ENCODE measurements around the gene LDAH.

LDAH gene

GRCh38 chr2:20781656-20782265 lies 41.1 kb downstream of the LDAH start:
- Histone ChIP-seq H3K4me1 (ENCODE audit: insufficient read depth, insufficient read length) (no peaks in the 10 kb centered on the region), H3K4me3 (ENCODE audit: insufficient read length, low read depth) (no peak overlapping the region), H3K9me3 (ENCODE audit: insufficient read depth, low read length) (no peaks in the 10 kb centered on the region), H3K36me3 (ENCODE audit: insufficient read depth, insufficient read length, low read length) (peaks cover 10% of the 10 kb centered on the region), H3K27me3 (ENCODE audit: insufficient read depth, insufficient read length) (no peaks in the 10 kb centered on the region), H3K9ac (ENCODE audit: insufficient read length, low read depth) (no peak overlapping the region)
- DNase-seq (ENCODE audit: low read depth, low spot score): peak; percentile 22
- no peak for TF ChIP-seq SUZ12 (IDR thresholded peaks at IDR 0.05; ENCODE audit: extremely low read depth, insufficient read depth, insufficient read length)
- TF ChIP-seq YY1 (IDR thresholded peaks at IDR 0.05; ENCODE audit: insufficient read depth, insufficient read length): no peak
- no peak for TF ChIP-seq ZNF274 (IDR thresholded peaks at IDR 0.05; ENCODE audit: low read depth, low read length)

GRCh38 chr2:20771299-20771698 lies 51.6 kb downstream of the LDAH start:
- no peak overlapping the region for H3K4me3 ChIP-seq (ENCODE audit: insufficient read length, low read depth)
- DNase-seq (ENCODE audit: low read depth, low spot score): no peak
- peaks cover 31% of the 10 kb centered on the region for H3K36me3 ChIP-seq (ENCODE audit: insufficient read depth, insufficient read length, low read length)
- no peaks in the 10 kb centered on the region for H3K9me3 ChIP-seq (ENCODE audit: insufficient read depth, low read length)
- no peak overlapping the region for H3K9ac ChIP-seq (ENCODE audit: insufficient read length, low read depth)
- H3K27me3 ChIP-seq (ENCODE audit: insufficient read depth, insufficient read length): no peaks in the 10 kb centered on the region
- H3K4me1 ChIP-seq (ENCODE audit: insufficient read depth, insufficient read length): no peaks in the 10 kb centered on the region
- TF ChIP-seq YY1 (IDR thresholded peaks at IDR 0.05; ENCODE audit: insufficient read depth, insufficient read length): no peak
- TF ChIP-seq ZNF274 (IDR thresholded peaks at IDR 0.05; ENCODE audit: low read depth, low read length): no peak
- no peak for TF ChIP-seq SUZ12 (IDR thresholded peaks at IDR 0.05; ENCODE audit: extremely low read depth, insufficient read depth, insufficient read length)

GRCh38 chr2:20766798-20767644 lies 55.9 kb downstream of the LDAH start:
- no peaks in the 10 kb centered on the region for H3K27me3 ChIP-seq (ENCODE audit: insufficient read depth, insufficient read length)
- peaks cover 20% of the 10 kb centered on the region for H3K36me3 ChIP-seq (ENCODE audit: insufficient read depth, insufficient read length, low read length)
- DNase-seq (ENCODE audit: low read depth, low spot score): no peak
- H3K9ac ChIP-seq (ENCODE audit: insufficient read length, low read depth): no peak overlapping the region
- no peak overlapping the region for H3K4me3 ChIP-seq (ENCODE audit: insufficient read length, low read depth)
- no peaks in the 10 kb centered on the region for H3K9me3 ChIP-seq (ENCODE audit: insufficient read depth, low read length)
- no peak for TF ChIP-seq YY1 (IDR thresholded peaks at IDR 0.05; ENCODE audit: insufficient read depth, insufficient read length)
- no peak for TF ChIP-seq SUZ12 (IDR thresholded peaks at IDR 0.05; ENCODE audit: extremely low read depth, insufficient read depth, insufficient read length)
- no peak for TF ChIP-seq ZNF274 (IDR thresholded peaks at IDR 0.05; ENCODE audit: low read depth, low read length)
- no peaks in the 10 kb centered on the region for H3K4me1 ChIP-seq (ENCODE audit: insufficient read depth, insufficient read length)

- no peaks in the 10 kb centered on the region for H3K27me3 ChIP-seq (ENCODE audit: insufficient read depth, insufficient read length)
- peaks cover 22% of the 10 kb centered on the region for H3K36me3 ChIP-seq (ENCODE audit: insufficient read depth, insufficient read length, low read length)
- no peak overlapping the region for H3K9ac ChIP-seq (ENCODE audit: insufficient read length, low read depth)
- H3K4me1 ChIP-seq (ENCODE audit: insufficient read depth, insufficient read length): no peaks in the 10 kb centered on the region
- DNase-seq (ENCODE audit: low read depth, low spot score): no peak
- H3K4me3 ChIP-seq (ENCODE audit: insufficient read length, low read depth): no peak overlapping the region
- no peak for TF ChIP-seq SUZ12 (IDR thresholded peaks at IDR 0.05; ENCODE audit: extremely low read depth, insufficient read depth, insufficient read length)
- TF ChIP-seq YY1 (IDR thresholded peaks at IDR 0.05; ENCODE audit: insufficient read depth, insufficient read length): no peak
- TF ChIP-seq ZNF274 (IDR thresholded peaks at IDR 0.05; ENCODE audit: low read depth, low read length): no peak
- H3K9me3 ChIP-seq (ENCODE audit: insufficient read depth, low read length): no peaks in the 10 kb centered on the region
Observed at GRCh38 chr2:20766213-20766612, 56.7 kb downstream of the LDAH start.

- Histone ChIP-seq H3K36me3 (ENCODE audit: insufficient read depth, insufficient read length, low read length) (peaks cover 23% of the 10 kb centered on the region), H3K27me3 (ENCODE audit: insufficient read depth, insufficient read length) (no peaks in the 10 kb centered on the region), H3K4me3 (ENCODE audit: insufficient read length, low read depth) (no peak overlapping the region), H3K9me3 (ENCODE audit: insufficient read depth, low read length) (peaks cover 5% of the 10 kb centered on the region; the same call in 1 of the 2 replicates), H3K4me1 (ENCODE audit: insufficient read depth, insufficient read length) (no peaks in the 10 kb centered on the region), H3K9ac (ENCODE audit: insufficient read length, low read depth) (no peak overlapping the region)
- TF ChIP-seq SUZ12 (IDR thresholded peaks at IDR 0.05; ENCODE audit: extremely low read depth, insufficient read depth, insufficient read length) (no peak), ZNF274 (IDR thresholded peaks at IDR 0.05; ENCODE audit: low read depth, low read length) (no peak), YY1 (IDR thresholded peaks at IDR 0.05; ENCODE audit: insufficient read depth, insufficient read length) (no peak)
- DNase-seq (ENCODE audit: low read depth, low spot score): no peak
Observed at GRCh38 chr2:20762945-20763683, 59.8 kb downstream of the LDAH start.

GRCh38 chr2:20759487-20759886 lies 63.4 kb downstream of the LDAH start:
- no peak overlapping the region for H3K9ac ChIP-seq (ENCODE audit: insufficient read length, low read depth)
- H3K4me3 ChIP-seq (ENCODE audit: insufficient read length, low read depth): no peak overlapping the region
- H3K9me3 ChIP-seq (ENCODE audit: insufficient read depth, low read length): peaks cover 12% of the 10 kb centered on the region; the same call in 1 of the 2 replicates
- H3K27me3 ChIP-seq (ENCODE audit: insufficient read depth, insufficient read length): no peaks in the 10 kb centered on the region
- no peak for DNase-seq (ENCODE audit: low read depth, low spot score)
- H3K36me3 ChIP-seq (ENCODE audit: insufficient read depth, insufficient read length, low read length): peaks cover 14% of the 10 kb centered on the region
- no peaks in the 10 kb centered on the region for H3K4me1 ChIP-seq (ENCODE audit: insufficient read depth, insufficient read length)
- TF ChIP-seq YY1 (IDR thresholded peaks at IDR 0.05; ENCODE audit: insufficient read depth, insufficient read length) (no peak), SUZ12 (IDR thresholded peaks at IDR 0.05; ENCODE audit: extremely low read depth, insufficient read depth, insufficient read length) (no peak), ZNF274 (IDR thresholded peaks at IDR 0.05; ENCODE audit: low read depth, low read length) (no peak)

Measured in NT2/D1 (cell line).